ENCODE measurements around the gene ALOX5AP. TPM values are rescaled to one million over a fixed set of nuclear protein-coding genes. Genes with fewer than 3 reads are reported as not detected.

ALOX5AP gene
- total and polyA plus RNA-seq, 2 donors (not counting 1 experiment from before 2014, with no cell fraction given): 0.17 to 0.25 TPM

DNA sequence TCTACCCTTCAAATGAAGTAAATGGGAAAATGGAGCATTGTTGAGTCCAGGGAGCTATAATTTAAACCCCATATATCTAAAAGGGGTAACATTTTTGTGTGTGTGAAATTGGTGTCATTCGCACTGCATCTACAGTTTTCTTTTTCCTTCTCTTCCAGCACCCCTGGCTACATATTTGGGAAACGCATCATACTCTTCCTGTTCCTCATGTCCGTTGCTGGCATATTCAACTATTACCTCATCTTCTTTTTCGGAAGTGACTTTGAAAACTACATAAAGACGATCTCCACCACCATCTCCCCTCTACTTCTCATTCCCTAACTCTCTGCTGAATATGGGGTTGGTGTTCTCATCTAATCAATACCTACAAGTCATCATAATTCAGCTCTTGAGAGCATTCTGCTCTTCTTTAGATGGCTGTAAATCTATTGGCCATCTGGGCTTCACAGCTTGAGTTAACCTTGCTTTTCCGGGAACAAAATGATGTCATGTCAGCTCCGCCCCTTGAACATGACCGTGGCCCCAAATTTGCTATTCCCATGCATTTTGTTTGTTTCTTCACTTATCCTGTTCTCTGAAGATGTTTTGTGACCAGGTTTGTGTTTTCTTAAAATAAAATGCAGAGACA lies 28.6 kb downstream of the ALOX5AP start:
- Histone ChIP-seq H3K4me1 (ENCODE audit: control insufficient read depth, extremely low read depth, insufficient read depth, low read length) (no peaks in the 10 kb centered on the region), H3K27me3 (ENCODE audit: control insufficient read depth, insufficient read depth, low read length) (no peaks in the 10 kb centered on the region), H3K79me2 (ENCODE audit: control insufficient read depth, insufficient read depth, low read length) (no peaks in the 10 kb centered on the region), H4K20me1 (ENCODE audit: control insufficient read depth, extremely low read depth, insufficient read depth, low read length) (no peaks in the 10 kb centered on the region), H3K9ac (ENCODE audit: insufficient read depth, low read length) (no peak overlapping the region), H3K4me3 (replicated peaks in 1 of 4; ENCODE audit: control extremely low read depth in 1 of 4, insufficient read depth in 1 of 4, low read depth in 3 of 4, low read length in 4 of 4) (no peak overlapping the region), H3K9me3 (ENCODE audit: control insufficient read depth, insufficient read depth, low read depth, low read length) (no peaks in the 10 kb centered on the region), H3K36me3 (ENCODE audit: control insufficient read depth, insufficient read depth, low read length) (no peaks in the 10 kb centered on the region), H3K4me2 (ENCODE audit: extremely low read depth, insufficient read depth, low read length) (no peak overlapping the region), H2AFZ (ENCODE audit: low read length) (no peak overlapping the region), H3K27ac (ENCODE audit: insufficient read depth, low read length) (no peak overlapping the region)
- TF ChIP-seq EZH2 (IDR thresholded peaks at IDR 0.05; ENCODE audit: low read length, missing control alignments): no peak
- TF ChIP-seq, protein P1, sequence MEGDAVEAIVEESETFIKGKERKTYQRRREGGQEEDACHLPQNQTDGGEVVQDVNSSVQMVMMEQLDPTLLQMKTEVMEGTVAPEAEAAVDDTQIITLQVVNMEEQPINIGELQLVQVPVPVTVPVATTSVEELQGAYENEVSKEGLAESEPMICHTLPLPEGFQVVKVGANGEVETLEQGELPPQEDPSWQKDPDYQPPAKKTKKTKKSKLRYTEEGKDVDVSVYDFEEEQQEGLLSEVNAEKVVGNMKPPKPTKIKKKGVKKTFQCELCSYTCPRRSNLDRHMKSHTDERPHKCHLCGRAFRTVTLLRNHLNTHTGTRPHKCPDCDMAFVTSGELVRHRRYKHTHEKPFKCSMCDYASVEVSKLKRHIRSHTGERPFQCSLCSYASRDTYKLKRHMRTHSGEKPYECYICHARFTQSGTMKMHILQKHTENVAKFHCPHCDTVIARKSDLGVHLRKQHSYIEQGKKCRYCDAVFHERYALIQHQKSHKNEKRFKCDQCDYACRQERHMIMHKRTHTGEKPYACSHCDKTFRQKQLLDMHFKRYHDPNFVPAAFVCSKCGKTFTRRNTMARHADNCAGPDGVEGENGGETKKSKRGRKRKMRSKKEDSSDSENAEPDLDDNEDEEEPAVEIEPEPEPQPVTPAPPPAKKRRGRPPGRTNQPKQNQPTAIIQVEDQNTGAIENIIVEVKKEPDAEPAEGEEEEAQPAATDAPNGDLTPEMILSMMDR (conservative IDR thresholded peaks at IDR 0.05 in 1 of 2, IDR thresholded peaks at IDR 0.05 in 1 of 2; ENCODE audit: low read depth in 1 of 2, low read length in 2 of 2): no peak
- peak; percentile 19 to 45 for DNase-seq (ENCODE audit: low read depth in 2 of 2)

DNA sequence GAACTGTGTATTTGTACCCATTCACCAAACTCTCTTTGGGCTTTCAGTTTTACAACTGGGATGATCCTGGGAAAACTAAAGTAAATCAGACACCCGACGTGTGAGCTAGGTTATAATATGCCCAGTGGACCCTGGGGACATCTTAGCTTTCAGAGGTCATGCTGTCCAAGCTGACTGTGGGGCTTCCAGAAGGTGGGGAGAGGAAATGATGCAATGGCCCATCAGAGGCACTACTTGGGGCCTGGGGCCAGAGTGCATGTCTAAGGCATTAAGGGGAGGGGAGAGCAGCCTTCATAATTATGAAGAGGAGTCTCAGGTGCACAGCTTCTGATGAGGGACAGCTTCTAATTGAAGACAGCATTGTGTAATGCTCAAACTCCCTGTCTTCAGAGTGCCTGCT lies 30.9 kb downstream of the ALOX5AP start:
- Histone ChIP-seq H3K9me3 (ENCODE audit: control insufficient read depth, insufficient read depth, low read depth, low read length) (no peaks in the 10 kb centered on the region), H3K36me3 (ENCODE audit: control insufficient read depth, insufficient read depth, low read length) (no peaks in the 10 kb centered on the region), H4K20me1 (ENCODE audit: control insufficient read depth, extremely low read depth, insufficient read depth, low read length) (no peaks in the 10 kb centered on the region), H3K4me3 (replicated peaks in 1 of 4; ENCODE audit: control extremely low read depth in 1 of 4, insufficient read depth in 1 of 4, low read depth in 3 of 4, low read length in 4 of 4) (no peak overlapping the region), H3K27me3 (ENCODE audit: control insufficient read depth, insufficient read depth, low read length) (no peaks in the 10 kb centered on the region), H2AFZ (ENCODE audit: low read length) (no peak overlapping the region), H3K4me1 (ENCODE audit: control insufficient read depth, extremely low read depth, insufficient read depth, low read length) (no peaks in the 10 kb centered on the region), H3K4me2 (ENCODE audit: extremely low read depth, insufficient read depth, low read length) (no peak overlapping the region), H3K9ac (ENCODE audit: insufficient read depth, low read length) (no peak overlapping the region), H3K79me2 (ENCODE audit: control insufficient read depth, insufficient read depth, low read length) (no peaks in the 10 kb centered on the region), H3K27ac (ENCODE audit: insufficient read depth, low read length) (no peak overlapping the region)
- TF ChIP-seq EZH2 (IDR thresholded peaks at IDR 0.05; ENCODE audit: low read length, missing control alignments): no peak
- TF ChIP-seq, protein P1 (conservative IDR thresholded peaks at IDR 0.05 in 1 of 2, IDR thresholded peaks at IDR 0.05 in 1 of 2; ENCODE audit: low read depth in 1 of 2, low read length in 2 of 2): no peak
- no peak for DNase-seq (ENCODE audit: low read depth in 2 of 2)

DNA sequence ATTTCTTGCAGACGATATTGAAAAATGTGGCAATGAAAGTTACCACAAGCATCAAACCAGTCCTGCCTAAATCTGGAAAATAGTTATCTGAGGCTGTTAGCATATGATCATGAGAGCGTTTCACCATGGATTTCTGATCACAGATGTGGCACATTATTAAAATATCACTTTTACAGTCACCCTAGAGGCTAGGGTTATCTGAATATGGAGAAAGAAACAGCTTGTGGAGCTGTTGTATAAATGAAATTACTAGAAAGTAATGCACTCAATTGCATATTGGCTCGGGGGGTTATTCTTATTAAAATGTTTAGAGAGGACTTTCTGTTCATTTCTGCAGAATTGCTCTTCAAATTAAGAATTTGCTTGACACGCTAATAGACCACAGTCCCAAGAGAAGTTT lies 35.6 kb downstream of the ALOX5AP start:
- Histone ChIP-seq H3K4me2 (ENCODE audit: extremely low read depth, insufficient read depth, low read length) (no peak overlapping the region), H3K4me3 (replicated peaks in 1 of 4; ENCODE audit: control extremely low read depth in 1 of 4, insufficient read depth in 1 of 4, low read depth in 3 of 4, low read length in 4 of 4) (no peak overlapping the region), H2AFZ (ENCODE audit: low read length) (no peak overlapping the region), H3K27ac (ENCODE audit: insufficient read depth, low read length) (no peak overlapping the region), H3K36me3 (ENCODE audit: control insufficient read depth, insufficient read depth, low read length) (no peaks in the 10 kb centered on the region), H3K9me3 (ENCODE audit: control insufficient read depth, insufficient read depth, low read depth, low read length) (no peaks in the 10 kb centered on the region), H4K20me1 (ENCODE audit: control insufficient read depth, extremely low read depth, insufficient read depth, low read length) (no peaks in the 10 kb centered on the region), H3K27me3 (ENCODE audit: control insufficient read depth, insufficient read depth, low read length) (no peaks in the 10 kb centered on the region), H3K9ac (ENCODE audit: insufficient read depth, low read length) (no peak overlapping the region), H3K79me2 (ENCODE audit: control insufficient read depth, insufficient read depth, low read length) (no peaks in the 10 kb centered on the region), H3K4me1 (ENCODE audit: control insufficient read depth, extremely low read depth, insufficient read depth, low read length) (no peaks in the 10 kb centered on the region)
- TF ChIP-seq, protein P1 (conservative IDR thresholded peaks at IDR 0.05 in 1 of 2, IDR thresholded peaks at IDR 0.05 in 1 of 2; ENCODE audit: low read depth in 1 of 2, low read length in 2 of 2): no peak
- no peak for TF ChIP-seq EZH2 (IDR thresholded peaks at IDR 0.05; ENCODE audit: low read length, missing control alignments)
- no peak for DNase-seq (ENCODE audit: low read depth in 2 of 2)

Data from fibroblast of lung (primary cell).